GM08714 (cell line): ENCODE results near the gene TMEM82.

ENCODE experiments used
- H3K4me3 ChIP-seq: fragments of 200-500 bp; sonication (Bioruptor generic); 2 replicates; pipeline ENCODE4 v1.5.1; 2014; ENCODE audit warnings: mild to moderate bottlenecking, low read length, inconsistent platforms
- ZNF274 ChIP-seq: IDR thresholded peaks from 2 replicates; pipeline ENCODE4 v1.6.1; 2012; ENCODE audit warnings: mild to moderate bottlenecking, low read depth, low read length

TMEM82 gene

DNA sequence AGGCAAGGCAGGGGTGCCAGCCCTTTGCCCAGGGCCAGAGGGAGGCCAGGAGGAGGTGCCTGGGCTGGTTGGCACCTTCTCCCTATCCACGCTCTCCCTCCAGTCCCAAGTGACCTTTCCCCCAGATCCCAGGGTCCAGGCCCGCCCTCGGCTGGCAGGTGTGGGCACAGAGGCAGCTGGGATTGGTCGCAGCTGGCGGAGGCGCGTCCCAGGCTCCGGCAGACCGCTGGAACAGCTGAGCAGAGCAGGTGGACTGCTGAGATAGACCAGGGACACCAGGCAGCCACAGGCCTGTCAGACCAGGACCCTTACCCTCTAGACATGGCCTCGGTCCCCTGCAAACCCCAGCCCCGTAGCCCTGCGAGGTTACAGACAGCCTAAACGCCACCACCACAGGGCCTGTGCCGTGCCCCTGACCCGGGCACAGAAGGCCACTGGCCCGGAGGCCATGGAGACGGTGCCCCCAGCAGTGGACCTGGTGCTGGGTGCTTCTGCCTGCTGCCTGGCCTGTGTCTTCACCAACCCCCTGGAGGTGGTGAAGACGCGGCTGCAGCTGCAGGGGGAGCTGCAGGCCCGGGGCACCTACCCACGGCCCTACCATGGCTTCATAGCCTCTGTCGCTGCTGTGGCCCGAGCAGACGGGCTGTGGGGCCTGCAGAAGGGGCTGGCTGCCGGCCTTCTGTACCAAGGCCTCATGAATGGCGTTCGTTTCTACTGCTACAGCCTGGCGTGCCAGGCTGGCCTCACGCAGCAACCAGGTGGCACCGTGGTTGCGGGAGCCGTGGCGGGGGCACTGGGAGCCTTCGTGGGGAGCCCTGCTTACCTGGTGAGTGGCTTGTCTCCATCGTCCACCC, 6.0 kb upstream of the TMEM82 start, which contains the start of gene SLC25A34:
Gene SLC25A34 (plus strand): TSS at position 221 of the 854 bp plus-strand sequence. CDS start 228 bp downstream, at position 449.
- H3K4me3 ChIP-seq, result no peak within 1 kb of the TSS
- no peak for TF ChIP-seq ZNF274

DNA sequence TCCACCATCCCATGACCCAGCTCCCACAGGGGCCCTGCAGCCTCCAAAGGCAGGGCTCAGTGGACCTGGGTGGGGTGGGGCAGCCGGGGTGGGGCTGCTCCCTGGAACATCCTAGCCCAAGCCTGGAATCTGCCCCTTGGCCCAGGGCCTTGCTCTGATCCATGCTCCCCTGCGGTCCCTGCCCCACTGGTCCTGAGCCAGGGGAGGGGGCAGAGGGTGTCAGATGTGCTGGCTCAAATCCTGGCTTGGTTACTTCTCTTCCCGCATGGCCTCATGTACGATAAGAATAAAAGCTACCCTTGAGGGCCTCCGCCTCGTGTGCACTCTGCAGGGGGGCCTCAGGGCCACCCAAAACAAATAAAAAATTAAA, 5.4 kb upstream of the TMEM82 start:
- no peak for TF ChIP-seq ZNF274
- H3K4me3 ChIP-seq, result no peak overlapping the region

DNA sequence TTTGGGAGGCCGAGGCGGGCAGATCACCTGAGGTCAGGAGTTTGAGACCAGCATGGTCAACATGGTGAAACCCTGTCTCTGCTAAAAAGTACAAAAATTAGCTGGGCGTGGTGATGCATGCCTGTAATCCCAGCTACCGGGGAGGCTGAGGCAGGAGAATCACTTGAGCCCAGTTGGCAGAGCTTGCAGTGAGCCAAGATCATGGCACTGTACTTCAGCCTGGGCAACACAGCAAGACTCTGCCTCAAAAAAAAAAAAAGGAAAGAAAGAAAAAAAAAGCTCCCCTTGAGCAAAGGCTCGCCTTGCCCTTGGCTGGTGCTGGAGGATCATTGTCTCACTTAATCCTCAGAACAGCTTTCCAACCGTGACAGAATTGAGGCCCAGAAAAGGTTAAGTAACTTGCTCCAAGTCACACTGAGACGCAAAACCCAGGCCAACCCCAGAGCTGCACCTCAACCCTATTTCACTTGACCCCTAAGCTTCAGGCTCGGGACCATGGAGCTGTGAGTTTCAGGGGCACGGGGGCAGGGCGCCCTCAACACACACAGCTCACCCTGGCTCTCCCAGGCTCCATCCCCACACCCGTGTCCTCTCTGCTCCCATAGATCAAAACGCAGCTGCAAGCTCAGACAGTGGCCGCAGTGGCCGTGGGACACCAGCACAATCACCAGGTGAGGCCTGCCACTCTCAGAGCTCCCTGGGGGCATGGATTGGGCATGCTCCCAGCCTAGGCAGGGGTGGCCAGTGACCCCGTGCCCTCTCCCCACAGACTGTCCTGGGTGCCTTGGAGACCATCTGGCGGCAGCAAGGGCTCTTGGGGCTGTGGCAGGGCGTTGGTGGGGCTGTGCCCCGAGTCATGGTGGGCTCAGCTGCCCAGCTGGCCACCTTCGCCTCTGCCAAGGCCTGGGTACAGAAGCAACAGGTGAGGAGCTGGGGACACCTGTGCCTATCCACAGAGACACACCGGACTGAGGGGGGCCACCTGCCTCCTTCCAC, 4.7 kb upstream of the TMEM82 start:
- no peak overlapping the region for H3K4me3 ChIP-seq
- TF ChIP-seq ZNF274, result no peak

DNA sequence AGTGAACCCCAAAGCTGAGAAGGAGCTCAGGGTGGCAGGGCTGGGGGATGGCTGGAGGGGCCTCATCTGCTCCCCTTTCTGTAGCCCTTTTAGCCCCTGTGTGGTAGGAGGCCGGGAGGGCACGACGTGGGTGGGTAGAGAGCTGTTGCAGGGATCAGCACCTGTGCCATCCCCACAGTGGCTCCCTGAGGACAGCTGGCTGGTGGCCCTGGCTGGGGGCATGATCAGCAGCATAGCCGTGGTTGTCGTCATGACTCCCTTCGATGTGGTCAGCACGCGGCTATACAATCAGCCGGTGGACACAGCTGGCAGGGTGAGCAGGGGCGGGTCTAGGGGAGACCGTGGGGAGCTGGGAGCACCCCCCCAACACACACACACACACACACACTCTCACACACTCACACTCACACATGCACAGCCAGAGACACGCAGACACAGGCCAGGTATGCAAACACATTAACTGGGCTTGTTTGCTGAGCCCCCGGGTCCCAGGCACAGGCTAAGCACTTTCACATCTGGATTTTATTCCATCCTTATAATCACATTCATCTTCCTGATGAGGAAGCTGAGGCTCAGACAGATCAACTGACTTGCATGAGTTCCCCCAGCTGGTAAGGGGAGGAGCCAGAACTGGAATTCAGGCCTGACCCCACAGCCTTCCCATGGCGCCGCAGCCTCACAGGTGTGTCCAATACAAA, 3.7 kb upstream of the TMEM82 start:
- H3K4me3 ChIP-seq, result no peak overlapping the region
- TF ChIP-seq ZNF274, result no peak

DNA sequence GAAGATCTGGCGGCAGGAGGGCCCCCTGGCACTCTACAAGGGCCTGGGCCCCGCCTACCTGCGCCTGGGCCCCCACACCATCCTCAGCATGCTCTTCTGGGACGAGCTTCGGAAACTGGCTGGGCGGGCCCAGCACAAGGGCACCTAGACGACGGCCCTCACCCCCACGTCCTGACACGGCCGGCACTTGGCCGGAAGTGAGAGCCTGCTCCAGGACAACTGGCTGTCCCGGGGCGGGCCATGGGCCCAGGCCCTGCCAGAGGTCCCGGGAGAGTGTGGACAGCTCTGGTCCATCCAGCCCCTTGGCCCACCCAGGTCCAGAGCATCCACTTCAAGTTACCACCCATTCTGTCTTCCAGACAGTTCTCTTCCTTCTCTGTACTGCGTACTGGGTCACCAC, 3.0 kb upstream of the TMEM82 start:
- TF ChIP-seq ZNF274, result no peak
- no peak overlapping the region for H3K4me3 ChIP-seq

DNA sequence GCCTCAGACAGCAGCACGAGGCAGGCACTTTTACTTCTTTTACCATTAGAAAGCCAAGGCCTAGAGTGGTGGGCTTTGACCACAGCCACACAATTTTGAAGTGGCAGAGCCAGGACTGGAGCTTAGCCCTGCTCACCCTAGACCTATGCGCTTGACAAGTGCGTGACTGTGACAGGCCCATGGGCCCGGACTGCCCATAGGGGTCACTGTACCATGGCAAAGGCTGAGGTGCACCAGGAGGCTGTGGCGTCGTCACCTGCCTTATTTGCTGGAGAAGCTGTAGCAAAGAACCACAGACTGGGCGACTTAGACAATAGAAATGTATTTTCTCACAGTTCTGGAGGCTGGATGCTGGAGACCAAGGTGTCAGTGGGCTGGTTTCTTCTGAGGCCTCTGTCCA, 2.6 kb upstream of the TMEM82 start:
- H3K4me3 ChIP-seq, result no peak overlapping the region
- TF ChIP-seq ZNF274, result no peak

DNA sequence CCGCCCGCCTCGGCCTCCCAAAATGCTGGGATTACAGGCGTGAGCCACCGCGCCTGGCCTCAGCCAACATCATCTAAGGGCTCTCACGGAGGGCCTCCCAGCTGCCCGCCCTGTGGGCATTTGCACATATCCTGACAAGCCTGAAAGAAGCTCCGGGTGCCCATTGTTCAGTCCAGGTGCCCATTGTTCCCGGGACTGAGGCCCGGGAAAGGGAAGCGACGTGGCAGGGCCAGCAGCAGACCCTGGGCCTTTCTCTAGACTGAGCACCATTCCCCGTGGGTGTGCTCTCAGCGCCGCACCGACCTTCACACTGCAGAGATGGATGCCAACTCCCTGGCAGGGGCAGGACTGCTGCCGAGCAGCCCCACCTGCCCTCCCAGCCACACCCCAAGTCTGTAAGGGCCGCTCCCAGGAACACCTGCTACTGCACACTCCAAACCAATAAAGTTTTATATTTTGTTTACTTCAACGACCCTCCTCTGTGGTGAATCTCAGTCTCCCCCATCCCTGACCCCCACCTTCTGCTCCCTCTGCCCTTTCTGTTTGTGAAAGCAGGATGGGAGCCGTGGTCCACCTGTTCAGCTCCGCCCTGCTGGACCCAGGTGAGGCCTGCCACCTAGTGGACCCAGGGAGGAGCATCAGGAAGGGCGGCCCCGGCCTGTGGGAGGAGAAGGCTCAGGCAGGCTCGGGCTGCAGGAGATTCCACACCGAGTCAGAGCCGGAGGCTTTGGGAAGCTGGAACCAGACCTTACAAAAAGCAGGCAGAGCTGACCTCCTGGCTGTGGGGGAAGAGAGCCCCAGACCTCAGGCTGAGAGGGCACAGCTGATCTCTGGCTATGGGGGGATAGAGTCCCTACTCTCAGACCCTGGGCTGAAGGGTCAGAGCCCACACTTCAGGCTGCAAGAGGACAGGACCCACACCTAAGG, 1.1 kb upstream of the TMEM82 start:
- TF ChIP-seq ZNF274, result no peak
- no peak overlapping the region for H3K4me3 ChIP-seq

DNA sequence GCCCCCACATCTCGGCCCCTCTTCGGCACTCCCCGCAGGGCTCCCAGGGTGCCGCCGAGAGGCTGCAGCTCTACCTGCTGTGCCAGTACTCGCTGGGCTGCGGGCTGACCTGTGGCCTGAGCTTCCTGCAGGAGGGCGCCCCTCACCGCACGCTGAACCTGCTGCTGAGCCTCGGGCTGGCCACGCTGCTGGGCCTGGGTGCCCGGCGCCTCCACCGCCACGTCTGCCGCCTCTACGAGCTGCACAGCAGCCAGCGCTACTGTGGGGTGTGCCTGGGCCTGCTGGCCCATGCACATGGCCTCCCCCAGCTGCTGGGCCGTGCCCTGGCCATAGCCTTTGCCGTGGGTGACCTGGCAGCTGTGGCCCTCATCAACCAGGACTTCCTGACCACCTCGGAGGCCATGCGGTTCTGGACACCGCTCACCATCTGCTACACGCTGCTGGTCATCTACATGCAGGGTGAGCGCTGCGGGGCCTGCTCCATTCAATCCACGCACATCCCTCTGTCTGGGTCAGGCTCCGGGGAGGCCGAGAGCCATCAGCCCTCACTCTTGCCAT, 1.9 kb downstream of the TMEM82 start:
- no peak overlapping the region for H3K4me3 ChIP-seq
- no peak for TF ChIP-seq ZNF274

DNA sequence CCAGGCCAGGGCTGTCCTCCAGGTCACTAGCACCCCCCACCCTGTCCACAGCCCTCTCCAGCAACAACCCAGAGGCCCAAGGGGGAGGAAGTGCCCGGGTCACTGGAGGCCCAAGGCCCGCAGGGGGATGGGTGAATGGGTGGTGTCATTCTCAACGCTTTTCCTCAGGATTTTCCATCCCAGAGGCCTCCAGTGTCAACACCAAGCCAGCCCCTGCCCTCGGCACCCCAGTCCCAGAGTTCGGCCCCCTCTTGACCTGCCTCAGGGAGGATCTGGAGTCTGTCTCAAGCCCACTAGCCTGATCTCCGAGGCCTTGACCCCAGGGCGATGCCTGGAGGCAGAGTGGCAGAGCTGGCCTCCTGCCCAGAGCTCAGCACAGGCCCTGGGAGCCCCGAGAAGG, 5.1 kb downstream of the TMEM82 start:
- no peak overlapping the region for H3K4me3 ChIP-seq
- no peak for TF ChIP-seq ZNF274

DNA sequence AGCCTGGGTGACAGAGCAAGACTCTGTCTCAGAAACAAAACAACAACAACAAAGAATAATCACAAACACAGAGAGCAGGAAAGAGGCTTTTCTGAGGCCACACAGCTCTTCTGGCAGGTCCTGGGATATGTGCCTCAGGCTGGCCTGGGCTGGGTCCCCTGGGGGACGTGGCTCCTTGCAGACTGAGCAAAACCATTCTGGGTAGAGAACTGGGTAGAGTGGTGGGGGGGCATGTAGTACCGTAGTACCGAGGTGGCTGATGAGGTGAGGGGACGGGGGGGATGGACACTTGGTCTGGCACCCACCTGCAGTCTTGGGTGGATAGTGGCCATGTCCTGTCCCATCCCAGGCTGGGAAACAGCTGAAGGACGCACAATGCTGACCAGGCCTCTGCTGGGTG, 6.0 kb downstream of the TMEM82 start:
- H3K4me3 ChIP-seq, result no peak overlapping the region
- no peak for TF ChIP-seq ZNF274

DNA sequence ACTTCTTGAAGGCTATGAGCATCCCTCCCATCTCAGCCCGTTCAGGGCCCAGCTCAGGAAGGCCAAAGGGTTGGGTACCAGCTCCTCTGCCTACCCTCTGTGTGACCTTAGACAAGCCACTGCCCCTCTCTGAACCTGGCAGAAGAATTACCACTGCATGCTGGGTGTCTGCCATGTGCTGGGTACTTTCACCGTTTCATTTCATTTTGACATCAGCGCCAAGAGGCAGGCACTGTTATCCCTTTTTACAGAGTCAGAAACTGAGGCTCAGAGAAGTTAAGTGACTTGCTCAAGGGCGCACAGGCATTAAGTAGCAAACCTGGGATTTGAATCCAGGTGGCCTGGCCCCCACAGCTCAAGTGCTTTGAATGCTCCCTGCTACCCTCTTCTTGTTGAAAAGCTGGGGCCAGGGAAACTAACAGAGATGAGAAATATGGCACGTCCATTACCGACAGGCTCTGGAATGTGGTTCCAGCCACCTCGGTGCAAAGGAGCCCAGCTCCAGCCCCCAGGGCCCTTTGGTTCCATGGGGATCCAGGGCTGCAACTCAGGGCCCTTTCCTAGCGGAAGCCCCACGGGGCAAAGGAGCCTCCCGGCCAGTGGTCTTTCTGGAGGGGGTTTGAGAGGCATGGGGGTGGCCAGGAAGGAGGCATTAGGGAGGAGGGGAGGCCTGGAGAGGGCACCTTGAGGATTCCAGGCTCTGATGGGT, 6.5 kb downstream of the TMEM82 start:
- H3K4me3 ChIP-seq, result no peak overlapping the region
- TF ChIP-seq ZNF274, result no peak
